GM23338 (cell line): ENCODE measurements around the gene CEBPG. TPM values are rescaled to one million over a fixed set of nuclear protein-coding genes. Genes with fewer than 3 reads are reported as not detected.

Source experiments
- ATAC-seq: fragments of 200-7000 bp; cut with Tn5 transposase; 3 replicates; pipeline ENCODE4 v1.9.1; 2020
- DNase-seq: peaks from one replicate; pipeline ENCODE4 v3.0.0-alpha.2; 2015; ENCODE audit warnings: low spot score
- H2AFZ ChIP-seq: fragments of 200-600 bp; sonication (generic); 2 replicates; pipeline ENCODE4 v1.8.0; 2016; ENCODE audit warnings: antibody characterized with exemption, mild to moderate bottlenecking, moderate library complexity
- H3F3A ChIP-seq: fragments of 200-600 bp; sonication (generic); replicated peaks from 2 replicates; pipeline ENCODE4 v1.8.0; 2017; ENCODE audit warnings: antibody characterized with exemption, mixed run types, low read depth
- H3K27ac ChIP-seq: fragments of 200-600 bp; sonication (generic); 2 replicates; pipeline ENCODE4 v1.6.1; 2016; ENCODE audit warnings: low read depth
- H3K27me3 ChIP-seq: fragments of 200-600 bp; sonication (generic); 2 replicates; pipeline ENCODE4 v1.8.0; 2016; ENCODE audit warnings: mild to moderate bottlenecking, mixed run types, moderate library complexity; ENCODE audit not compliant: insufficient read depth
- H3K36me3 ChIP-seq: fragments of 200-600 bp; sonication (generic); 2 replicates; pipeline ENCODE4 v1.8.0; 2016; ENCODE audit warnings: mild to moderate bottlenecking; ENCODE audit not compliant: insufficient read depth
- H3K4me1 ChIP-seq: fragments of 200-600 bp; sonication (generic); 2 replicates; pipeline ENCODE4 v1.8.0; 2016; ENCODE audit warnings: mild to moderate bottlenecking, moderate library complexity; ENCODE audit not compliant: insufficient read depth
- H3K4me2 ChIP-seq: fragments of 200-600 bp; sonication (generic); 2 replicates; pipeline ENCODE4 v1.7.1; 2017; ENCODE audit warnings: mixed run types
- H3K4me3 ChIP-seq: fragments of 200-600 bp; sonication (generic); 2 replicates; pipeline ENCODE4 v1.6.1; 2016; ENCODE audit warnings: mixed run types
- H3K79me2 ChIP-seq: fragments of 200-600 bp; sonication (generic); replicated peaks from 2 replicates; pipeline ENCODE4 v1.8.0; 2017; ENCODE audit warnings: mild to moderate bottlenecking; ENCODE audit not compliant: insufficient read depth
- H3K9me2 ChIP-seq: fragments of 200-600 bp; sonication (generic); 2 replicates; pipeline ENCODE4 v1.8.0; 2017; ENCODE audit not compliant: insufficient read depth
- H4K20me1 ChIP-seq: fragments of 200-600 bp; sonication (generic); replicated peaks from 2 replicates; pipeline ENCODE4 v1.8.0; 2017; ENCODE audit warnings: mild to moderate bottlenecking; ENCODE audit not compliant: insufficient read depth
- H3K27ac Mint-ChIP-seq: 2 replicates; pipeline ENCODE4 v1.8.0; 2020; ENCODE audit warnings: inconsistent platforms, mild to moderate bottlenecking, moderate library complexity, mixed read lengths
- H3K27me3 Mint-ChIP-seq: 3 replicates; pipeline ENCODE4 v1.8.0; 2022; ENCODE audit warnings: low read depth, mild to moderate bottlenecking, moderate library complexity, mixed read lengths, inconsistent platforms; ENCODE audit not compliant: insufficient read depth, poor library complexity
- H3K36me3 Mint-ChIP-seq: 3 replicates; pipeline ENCODE4 v1.8.0; 2021; ENCODE audit warnings: low read depth, mild to moderate bottlenecking, inconsistent platforms, moderate library complexity, mixed read lengths
- H3K4me1 Mint-ChIP-seq: 3 replicates; pipeline ENCODE4 v1.8.0; 2020; ENCODE audit warnings: mild to moderate bottlenecking, inconsistent platforms, mixed read lengths
- H3K4me3 Mint-ChIP-seq: 3 replicates; pipeline ENCODE4 v1.8.0; 2021; ENCODE audit warnings: moderate library complexity, mild to moderate bottlenecking, inconsistent platforms, mixed read lengths
- H3K9me3 Mint-ChIP-seq: 3 replicates; pipeline ENCODE4 v1.8.0; 2020; ENCODE audit warnings: moderate library complexity, mild to moderate bottlenecking, inconsistent platforms, mixed read lengths
- JUNB ChIP-seq: IDR thresholded peaks from one replicate; pipeline ENCODE4 v1.6.1; 2016; ENCODE audit warnings: antibody characterized with exemption; ENCODE audit not compliant: unreplicated experiment
- ZNF114 ChIP-seq: fragments of 250-450 bp; sonication (Bioruptor Pico); IDR thresholded peaks from 2 replicates; pipeline ENCODE4 v1.5.0; 2020; ENCODE audit warnings: mild to moderate bottlenecking, moderate library complexity
- polyA plus RNA-seq: library from polyadenylated mRNA; unstranded; fragments of >200 nt; fragmentation: Nextera tagmentation; extraction: Ambion mirVana; gene quantifications from 2 replicates; pipeline ENCODE4 v1.2.1, GENCODE V29; 2016
- total RNA-seq: library from RNA; depleted of rRNA; stranded (reverse); fragments of >200 nt; shearing (Covaris generic); gene quantifications from 2 replicates; pipeline ENCODE4 v1.2.3, GENCODE V29; 2014
- TF ChIP-seq, protein P1 (sequence below): fragments of 250-450 bp; sonication (Bioruptor Pico); IDR thresholded peaks from 2 replicates; pipeline ENCODE4 v1.5.0; 2020; ENCODE audit warnings: mild to moderate bottlenecking, moderate library complexity

The CEBPG gene
- total and polyA plus RNA-seq, 2 experiments from 2014 or later: 25.9 to 50.2 TPM

DNA sequence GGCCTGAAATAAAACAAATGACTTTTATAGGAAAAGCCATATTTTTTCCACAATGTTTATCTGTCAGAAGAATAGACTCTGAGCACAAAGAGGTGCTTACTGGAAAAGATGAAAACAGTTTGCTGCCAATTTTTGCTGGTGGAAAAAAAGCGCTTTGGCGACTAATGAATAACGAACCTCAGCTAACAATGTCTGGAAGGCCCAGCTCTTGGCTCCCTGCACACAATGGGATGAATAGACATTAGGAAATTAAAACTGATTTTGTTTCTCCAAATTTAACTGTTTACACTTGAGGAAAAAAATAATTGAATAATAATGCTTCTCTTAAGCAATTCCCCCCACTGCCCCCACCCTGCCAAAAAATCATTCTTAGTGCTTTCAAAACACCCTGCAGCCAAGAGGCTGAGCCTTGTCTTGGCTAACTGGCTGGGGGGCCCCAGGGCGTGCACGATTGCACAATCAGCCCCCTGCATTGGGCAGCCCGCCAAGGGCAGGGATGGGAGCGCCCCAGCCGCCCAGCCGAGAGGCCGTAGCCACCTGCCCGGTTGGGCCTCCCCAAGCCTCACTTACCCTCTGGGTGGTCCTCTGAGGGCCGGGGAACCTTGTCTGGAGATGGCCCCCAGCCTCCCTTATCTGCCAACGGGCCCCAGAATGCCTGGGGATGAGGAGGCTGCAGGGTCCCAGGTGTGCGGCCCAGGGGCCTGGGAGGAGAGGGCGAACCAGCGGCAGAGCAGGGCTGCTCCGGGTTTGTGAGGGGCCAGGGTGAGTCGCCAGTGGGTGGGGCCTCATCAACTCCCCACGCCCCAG is 16.8 kb downstream of the CEBPG start:
- 0 out of 3 replicates have a peak, but pooled peaks cover 3% of the 10 kb centered on the region for H3K36me3 Mint-ChIP-seq
- no peak overlapping the region for H3K27ac Mint-ChIP-seq
- no peak overlapping the region for H3K4me2 ChIP-seq
- TF ChIP-seq, protein P1, sequence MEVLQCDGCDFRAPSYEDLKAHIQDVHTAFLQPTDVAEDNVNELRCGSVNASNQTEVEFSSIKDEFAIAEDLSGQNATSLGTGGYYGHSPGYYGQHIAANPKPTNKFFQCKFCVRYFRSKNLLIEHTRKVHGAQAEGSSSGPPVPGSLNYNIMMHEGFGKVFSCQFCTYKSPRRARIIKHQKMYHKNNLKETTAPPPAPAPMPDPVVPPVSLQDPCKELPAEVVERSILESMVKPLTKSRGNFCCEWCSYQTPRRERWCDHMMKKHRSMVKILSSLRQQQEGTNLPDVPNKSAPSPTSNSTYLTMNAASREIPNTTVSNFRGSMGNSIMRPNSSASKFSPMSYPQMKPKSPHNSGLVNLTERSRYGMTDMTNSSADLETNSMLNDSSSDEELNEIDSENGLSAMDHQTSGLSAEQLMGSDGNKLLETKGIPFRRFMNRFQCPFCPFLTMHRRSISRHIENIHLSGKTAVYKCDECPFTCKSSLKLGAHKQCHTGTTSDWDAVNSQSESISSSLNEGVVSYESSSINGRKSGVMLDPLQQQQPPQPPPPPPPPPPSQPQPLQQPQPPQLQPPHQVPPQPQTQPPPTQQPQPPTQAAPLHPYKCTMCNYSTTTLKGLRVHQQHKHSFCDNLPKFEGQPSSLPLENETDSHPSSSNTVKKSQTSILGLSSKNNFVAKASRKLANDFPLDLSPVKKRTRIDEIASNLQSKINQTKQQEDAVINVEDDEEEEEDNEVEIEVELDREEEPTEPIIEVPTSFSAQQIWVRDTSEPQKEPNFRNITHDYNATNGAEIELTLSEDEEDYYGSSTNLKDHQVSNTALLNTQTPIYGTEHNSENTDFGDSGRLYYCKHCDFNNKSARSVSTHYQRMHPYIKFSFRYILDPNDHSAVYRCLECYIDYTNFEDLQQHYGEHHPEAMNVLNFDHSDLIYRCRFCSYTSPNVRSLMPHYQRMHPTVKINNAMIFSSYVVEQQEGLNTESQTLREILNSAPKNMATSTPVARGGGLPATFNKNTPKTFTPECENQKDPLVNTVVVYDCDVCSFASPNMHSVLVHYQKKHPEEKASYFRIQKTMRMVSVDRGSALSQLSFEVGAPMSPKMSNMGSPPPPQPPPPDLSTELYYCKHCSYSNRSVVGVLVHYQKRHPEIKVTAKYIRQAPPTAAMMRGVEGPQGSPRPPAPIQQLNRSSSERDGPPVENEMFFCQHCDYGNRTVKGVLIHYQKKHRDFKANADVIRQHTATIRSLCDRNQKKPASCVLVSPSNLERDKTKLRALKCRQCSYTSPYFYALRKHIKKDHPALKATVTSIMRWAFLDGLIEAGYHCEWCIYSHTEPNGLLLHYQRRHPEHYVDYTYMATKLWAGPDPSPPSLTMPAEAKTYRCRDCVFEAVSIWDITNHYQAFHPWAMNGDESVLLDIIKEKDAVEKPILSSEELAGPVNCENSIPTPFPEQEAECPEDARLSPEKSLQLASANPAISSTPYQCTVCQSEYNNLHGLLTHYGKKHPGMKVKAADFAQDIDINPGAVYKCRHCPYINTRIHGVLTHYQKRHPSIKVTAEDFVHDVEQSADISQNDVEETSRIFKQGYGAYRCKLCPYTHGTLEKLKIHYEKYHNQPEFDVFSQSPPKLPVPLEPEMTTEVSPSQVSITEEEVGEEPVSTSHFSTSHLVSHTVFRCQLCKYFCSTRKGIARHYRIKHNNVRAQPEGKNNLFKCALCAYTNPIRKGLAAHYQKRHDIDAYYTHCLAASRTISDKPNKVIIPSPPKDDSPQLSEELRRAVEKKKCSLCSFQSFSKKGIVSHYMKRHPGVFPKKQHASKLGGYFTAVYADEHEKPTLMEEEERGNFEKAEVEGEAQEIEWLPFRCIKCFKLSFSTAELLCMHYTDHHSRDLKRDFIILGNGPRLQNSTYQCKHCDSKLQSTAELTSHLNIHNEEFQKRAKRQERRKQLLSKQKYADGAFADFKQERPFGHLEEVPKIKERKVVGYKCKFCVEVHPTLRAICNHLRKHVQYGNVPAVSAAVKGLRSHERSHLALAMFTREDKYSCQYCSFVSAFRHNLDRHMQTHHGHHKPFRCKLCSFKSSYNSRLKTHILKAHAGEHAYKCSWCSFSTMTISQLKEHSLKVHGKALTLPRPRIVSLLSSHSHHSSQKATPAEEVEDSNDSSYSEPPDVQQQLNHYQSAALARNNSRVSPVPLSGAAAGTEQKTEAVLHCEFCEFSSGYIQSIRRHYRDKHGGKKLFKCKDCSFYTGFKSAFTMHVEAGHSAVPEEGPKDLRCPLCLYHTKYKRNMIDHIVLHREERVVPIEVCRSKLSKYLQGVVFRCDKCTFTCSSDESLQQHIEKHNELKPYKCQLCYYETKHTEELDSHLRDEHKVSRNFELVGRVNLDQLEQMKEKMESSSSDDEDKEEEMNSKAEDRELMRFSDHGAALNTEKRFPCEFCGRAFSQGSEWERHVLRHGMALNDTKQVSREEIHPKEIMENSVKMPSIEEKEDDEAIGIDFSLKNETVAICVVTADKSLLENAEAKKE (CRISPR knock-in tag): no peak
- H3K4me3 Mint-ChIP-seq: no peak overlapping the region
- no peaks in the 10 kb centered on the region for H3K27me3 ChIP-seq
- peaks cover 6% of the 10 kb centered on the region for H3K27me3 Mint-ChIP-seq
- DNase-seq (no peak), ATAC-seq (no peak)
- peaks cover 16% of the 10 kb centered on the region for H4K20me1 ChIP-seq
- H3K79me2 ChIP-seq: peaks cover 16% of the 10 kb centered on the region
- H2AFZ ChIP-seq: no peak overlapping the region
- 0 out of 2 replicates have a peak, but pooled peaks cover 5% of the 10 kb centered on the region for H3F3A ChIP-seq
- H3K27ac ChIP-seq: no peak overlapping the region
- H3K4me3 ChIP-seq: no peak overlapping the region
- no peaks in the 10 kb centered on the region for H3K9me2 ChIP-seq
- peaks cover 13% of the 10 kb centered on the region for H3K4me1 Mint-ChIP-seq
- no peaks in the 10 kb centered on the region for H3K4me1 ChIP-seq
- no peaks in the 10 kb centered on the region for H3K36me3 ChIP-seq
- H3K9me3 Mint-ChIP-seq: no peaks in the 10 kb centered on the region

DNA sequence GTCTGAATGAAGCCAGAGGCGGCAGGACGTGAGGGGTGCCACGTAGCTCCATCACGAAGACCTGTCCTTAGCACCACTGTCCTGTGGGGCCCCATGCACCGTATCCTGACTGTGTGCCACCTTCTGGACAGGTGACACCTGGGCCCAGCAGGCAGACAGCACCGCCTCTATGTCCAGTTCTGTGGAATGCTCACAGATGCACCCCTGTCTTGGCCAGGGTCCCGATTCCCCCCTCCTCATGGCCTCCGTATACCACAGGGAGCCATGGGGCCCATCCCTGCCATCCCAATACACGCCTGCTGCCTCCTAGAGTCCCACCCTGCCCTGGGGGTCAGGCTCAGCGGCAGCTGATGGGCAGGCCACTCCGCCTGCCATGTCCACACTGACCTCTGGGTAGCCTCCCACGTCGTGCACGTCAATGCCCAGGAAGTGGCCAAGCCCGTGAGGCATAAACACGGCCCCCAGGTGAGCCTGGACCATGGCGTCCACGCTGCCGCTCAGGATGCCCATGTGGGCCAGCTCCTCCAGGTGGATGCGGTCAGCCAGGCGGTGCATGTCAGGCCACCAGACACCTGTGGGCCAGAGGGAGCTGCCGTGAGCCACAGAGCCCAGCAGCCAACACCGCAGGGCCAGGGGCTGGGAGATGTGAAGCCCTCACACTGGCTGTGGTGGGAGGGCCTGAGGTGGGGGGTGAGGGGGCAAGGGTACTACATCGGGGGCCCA is 17.6 kb downstream of the CEBPG start:
- Histone ChIP-seq H4K20me1 (peaks cover 13% of the 10 kb centered on the region), H3K9me2 (no peaks in the 10 kb centered on the region), H3K36me3 (no peaks in the 10 kb centered on the region), H3K79me2 (peaks cover 9% of the 10 kb centered on the region), H3K4me2 (no peak overlapping the region), H3F3A (0 out of 2 replicates have a peak, but pooled peaks cover 3% of the 10 kb centered on the region), H3K27me3 (no peaks in the 10 kb centered on the region), H3K4me3 (no peak overlapping the region), H3K4me1 (no peaks in the 10 kb centered on the region), H2AFZ (no peak overlapping the region), H3K27ac (no peak overlapping the region)
- no peak for ATAC-seq
- H3K4me1 Mint-ChIP-seq: peaks cover 13% of the 10 kb centered on the region
- H3K4me3 Mint-ChIP-seq: no peak overlapping the region
- H3K27me3 Mint-ChIP-seq: peaks cover 6% of the 10 kb centered on the region
- no peak overlapping the region for H3K27ac Mint-ChIP-seq
- 0 out of 3 replicates have a peak, but pooled peaks cover 3% of the 10 kb centered on the region for H3K36me3 Mint-ChIP-seq
- no peaks in the 10 kb centered on the region for H3K9me3 Mint-ChIP-seq
- DNase-seq: no peak
- TF ChIP-seq, protein P1 (CRISPR knock-in tag): no peak
- no peak for TF ChIP-seq ZNF114 (CRISPR knock-in tag)
- no peak for TF ChIP-seq JUNB
